NCI-H1694 treated with DMSO at 0.1 percent for 48 hours (cell line): Measurements from ENCODE around the gene TAS2R41.
"Not testable (repeated sequence)": the region's sequence is repeated elsewhere in the genome, so short reads cannot be mapped to it uniquely, and the experiment has no call there.

Experiments
- DNase-seq: peaks from one replicate; lab custom pipeline; 2025; lab: John Stamatoyannopoulos, UW

The TAS2R41 gene

DNA sequence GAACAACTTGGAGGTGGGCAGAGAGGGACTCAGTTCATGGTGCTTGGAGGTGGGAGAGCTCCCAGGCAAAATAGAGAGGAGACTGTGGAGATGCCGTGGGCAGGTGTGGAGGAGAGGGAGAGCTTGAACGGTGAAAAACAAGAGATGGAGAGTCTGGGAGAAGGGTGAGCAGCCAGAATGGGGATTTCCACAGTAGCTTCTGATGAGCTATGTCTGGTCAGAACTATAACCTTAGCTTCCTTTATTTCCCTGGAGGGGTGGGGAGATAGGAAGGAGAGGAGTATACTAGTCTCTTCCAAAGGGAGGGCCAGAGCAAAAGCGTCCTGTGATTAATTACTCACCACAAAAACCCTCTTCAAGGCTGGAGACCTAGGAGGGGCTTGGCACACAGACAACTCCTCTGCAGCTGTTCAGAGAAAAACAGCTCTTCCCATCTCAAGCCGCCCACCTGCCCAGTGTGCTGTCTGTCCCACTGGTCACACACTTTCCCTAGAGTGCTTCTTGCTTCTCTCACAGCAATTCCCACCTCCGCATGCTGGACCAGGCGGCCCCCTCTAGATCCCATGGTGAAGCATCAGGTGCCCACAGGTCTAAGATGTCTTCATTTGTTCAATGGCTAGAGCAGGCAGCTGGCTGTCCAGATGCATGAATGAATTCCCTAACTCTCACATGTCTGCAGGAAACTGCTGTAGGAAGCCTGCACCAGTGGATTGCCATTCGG is 41.9 kb downstream of the TAS2R41 start:
- no peak for DNase-seq

DNA sequence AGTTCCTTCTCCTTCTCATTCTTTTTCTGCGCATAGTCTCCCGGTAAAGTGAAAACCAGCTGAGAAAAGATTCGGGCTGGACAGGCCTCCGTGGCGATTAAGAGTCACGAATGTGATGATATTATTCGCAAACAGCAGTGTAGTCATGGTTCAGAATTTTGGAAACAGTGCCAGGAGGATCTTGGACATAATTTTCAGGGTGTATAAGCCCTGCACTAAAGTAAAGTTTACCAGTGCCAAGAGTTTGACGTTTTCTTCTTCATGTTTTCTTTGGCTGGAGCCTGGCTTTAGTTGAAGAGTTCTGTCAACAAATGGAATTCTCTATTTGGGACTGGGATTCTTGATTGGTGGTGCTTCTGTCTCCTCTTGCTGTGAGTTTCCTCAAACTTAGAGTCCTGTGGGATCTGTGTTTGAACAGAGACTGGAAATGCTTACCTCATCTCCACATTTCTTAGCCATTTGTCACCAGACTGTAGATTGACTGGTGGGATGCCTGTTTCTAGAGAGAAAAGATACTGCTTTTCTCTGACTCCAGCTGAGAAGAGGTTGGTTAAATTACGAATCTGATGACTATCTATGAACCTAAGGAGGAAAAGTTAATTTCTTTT is 44.7 kb downstream of the TAS2R41 start:
- not testable (repeated sequence) for DNase-seq
